Muscle layer of duodenum (tissue), 2 donors: Measurements from ENCODE around the gene CSNK1A1.

Experiments used
- H3K27ac ChIP-seq: one replicate; pipeline ENCODE4 v1.7.0; 2013; ENCODE audit warnings: mild to moderate bottlenecking, low read length
- H3K27me3 ChIP-seq: one replicate; pipeline ENCODE4 v1.7.0; 2013; ENCODE audit warnings: low read depth, mild to moderate bottlenecking, control low read depth, low read length
- H3K36me3 ChIP-seq, 2 donors: one replicate each; pipeline ENCODE4 v1.7.0; 2013; ENCODE audit warnings: low read length in 2 of 2, control low read depth in 1 of 2, mild to moderate bottlenecking in 1 of 2; ENCODE audit not compliant: insufficient read depth in 2 of 2, control insufficient read depth in 1 of 2
- H3K4me1 ChIP-seq, 2 donors: one replicate each; pipeline ENCODE4 v1.7.0; 2013; ENCODE audit warnings: low read length in 2 of 2, mild to moderate bottlenecking in 2 of 2, control low read depth in 1 of 2, moderate library complexity in 1 of 2; ENCODE audit not compliant: insufficient read depth in 2 of 2, control insufficient read depth in 1 of 2
- H3K4me3 ChIP-seq, 2 donors: one replicate each; pipeline ENCODE4 v1.7.0; 2013; ENCODE audit warnings: low read length in 2 of 2, low read depth in 1 of 2, mild to moderate bottlenecking in 1 of 2
- H3K9me3 ChIP-seq, 2 donors: one replicate each; pipeline ENCODE4 v1.7.0; 2013; ENCODE audit warnings: low read length in 2 of 2, control low read depth in 1 of 2, mild to moderate bottlenecking in 1 of 2; ENCODE audit not compliant: control insufficient read depth in 1 of 2
- donor health status: healthy.

The CSNK1A1 gene

DNA sequence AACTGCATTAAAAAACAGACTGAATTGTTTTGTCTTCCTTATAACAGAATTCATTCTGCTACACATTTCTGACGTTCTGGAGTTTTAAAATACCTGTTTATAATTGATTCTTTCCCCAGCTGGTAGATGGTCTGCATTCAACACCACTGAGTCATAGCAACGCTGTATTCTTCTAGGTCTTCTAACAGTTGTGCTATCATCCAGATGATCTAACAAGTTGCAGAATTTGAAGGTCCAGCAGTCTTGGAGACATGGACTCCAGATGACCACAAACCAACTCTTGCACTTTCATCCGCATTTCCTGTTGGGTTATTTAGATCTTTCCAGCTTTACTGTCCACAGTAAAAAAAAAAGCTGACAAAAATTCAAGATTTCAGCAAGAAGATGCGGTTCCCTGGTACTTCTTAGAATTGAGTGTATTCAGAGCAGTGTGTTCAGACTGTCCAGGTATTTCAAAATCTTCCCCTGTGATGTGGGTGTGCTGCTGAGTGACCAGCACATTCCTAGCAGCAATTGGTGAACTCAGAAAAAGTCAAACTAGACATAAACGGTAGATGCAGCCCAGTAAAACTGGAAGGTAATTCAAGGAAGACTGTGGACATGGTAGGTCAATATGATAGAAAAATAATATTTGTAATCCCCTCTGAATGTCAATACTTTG is 50.2 kb downstream of the CSNK1A1 start:
- Histone ChIP-seq H3K9me3 (no peaks in the 10 kb centered on the region), H3K4me3 (no peak overlapping the region), H3K4me1 (peaks cover 0 to 29% of the 10 kb centered on the region in 2 donors), H3K27ac (no peak overlapping the region), H3K27me3 (no peaks in the 10 kb centered on the region), H3K36me3 (peaks cover 38 to 43% of the 10 kb centered on the region in 2 donors)

DNA sequence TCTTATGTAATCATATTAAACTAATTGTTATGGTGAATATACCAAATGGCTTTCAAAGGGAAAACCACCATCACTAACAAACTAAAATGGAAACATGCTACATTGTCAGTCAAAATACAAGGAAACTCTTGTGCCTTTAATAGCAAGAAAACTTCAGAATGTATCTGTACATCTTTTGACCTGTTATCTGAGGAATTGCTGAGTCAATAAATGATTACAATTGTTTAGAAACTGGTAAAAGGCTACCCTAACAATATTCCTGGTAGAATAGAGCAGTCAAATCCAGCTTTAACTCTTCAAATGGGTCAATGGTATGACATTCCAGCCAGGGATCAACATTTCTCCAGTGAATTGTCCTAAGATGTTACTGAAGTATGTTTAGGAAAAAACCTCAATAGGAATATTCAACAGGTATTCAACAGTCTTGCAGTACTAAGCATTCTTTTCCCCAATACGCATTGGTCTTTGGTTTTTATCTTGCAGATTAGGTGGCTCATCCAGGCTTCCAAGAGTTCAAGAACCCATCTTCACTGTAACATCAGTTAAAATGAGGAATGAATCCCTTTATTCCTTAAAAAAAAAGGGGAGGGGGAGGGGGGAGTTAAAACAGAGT is 52.4 kb downstream of the CSNK1A1 start:
- Histone ChIP-seq H3K27ac (no peak overlapping the region), H3K4me1 (peaks cover 0 to 26% of the 10 kb centered on the region in 2 donors), H3K36me3 (peaks cover 35 to 47% of the 10 kb centered on the region in 2 donors), H3K4me3 (no peak overlapping the region), H3K27me3 (no peaks in the 10 kb centered on the region), H3K9me3 (no peaks in the 10 kb centered on the region)

DNA sequence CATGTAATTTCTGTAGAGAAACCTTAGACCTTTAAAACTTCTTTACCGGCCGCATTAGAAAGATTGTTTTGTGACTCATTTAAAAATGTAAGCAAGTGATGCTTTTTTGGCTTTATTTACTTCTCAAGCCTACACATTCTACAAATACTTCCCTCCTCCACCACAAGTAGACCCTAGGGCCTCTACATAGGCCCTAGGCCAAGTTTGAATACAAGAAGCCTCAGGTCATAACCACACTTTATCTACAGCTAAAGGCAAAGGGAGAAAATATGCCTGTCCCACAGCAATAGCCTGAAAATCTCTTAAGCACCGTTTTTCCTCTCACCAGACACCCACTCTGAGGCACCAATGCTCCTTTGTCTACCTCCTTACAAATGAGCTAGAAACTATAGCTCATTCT is 53.9 kb downstream of the CSNK1A1 start:
- peaks cover 0 to 26% of the 10 kb centered on the region in 2 donors for H3K4me1 ChIP-seq
- peak overlapping the region; percentile 57 for H3K27ac ChIP-seq
- no peaks in the 10 kb centered on the region for H3K27me3 ChIP-seq
- no peak overlapping the region for H3K4me3 ChIP-seq
- peaks cover 46 to 53% of the 10 kb centered on the region in 2 donors for H3K36me3 ChIP-seq
- H3K9me3 ChIP-seq = no peaks in the 10 kb centered on the region

DNA sequence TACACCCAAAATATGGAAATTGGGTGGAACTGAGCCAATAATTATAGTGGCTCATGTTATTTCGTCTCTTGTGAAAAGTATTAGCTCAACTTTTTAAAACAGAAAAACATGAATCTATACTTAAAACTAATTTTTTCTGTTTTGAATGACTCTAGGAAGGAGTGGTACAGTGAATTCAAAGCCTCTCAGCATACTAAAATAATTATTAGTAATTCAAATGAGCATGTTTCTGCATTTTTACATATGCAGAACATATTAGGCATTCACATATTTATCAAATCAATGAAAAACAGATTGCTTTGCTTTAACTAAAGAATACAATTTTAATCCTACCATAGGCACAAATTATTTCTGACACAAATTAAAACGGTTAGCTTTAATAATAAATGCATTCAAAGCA is 54.3 kb downstream of the CSNK1A1 start:
- no peaks in the 10 kb centered on the region for H3K27me3 ChIP-seq
- H3K4me1 ChIP-seq = peaks cover 0 to 26% of the 10 kb centered on the region in 2 donors
- no peak overlapping the region for H3K4me3 ChIP-seq
- peak overlapping the region; percentile 57 for H3K27ac ChIP-seq
- H3K9me3 ChIP-seq = no peaks in the 10 kb centered on the region
- H3K36me3 ChIP-seq = peaks cover 46 to 51% of the 10 kb centered on the region in 2 donors

DNA sequence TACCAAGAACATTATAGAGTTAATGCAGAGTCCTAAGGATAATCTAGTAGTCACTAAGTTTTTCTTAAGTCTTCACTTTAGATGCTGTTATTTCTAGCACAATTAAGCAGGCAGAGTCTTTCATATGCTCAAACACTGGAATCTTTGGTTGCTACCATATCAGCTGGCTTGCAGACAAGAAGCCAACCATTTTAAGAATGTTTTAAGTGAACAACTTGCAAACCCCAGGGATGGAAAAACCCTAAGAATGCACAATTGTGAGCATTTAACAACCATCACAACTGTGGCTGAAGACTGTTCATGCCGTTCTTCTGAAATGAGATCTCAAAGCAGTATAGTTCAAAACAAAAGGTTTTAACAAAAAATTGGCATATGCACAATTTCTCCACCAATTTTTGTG is 55.1 kb downstream of the CSNK1A1 start:
- peaks cover 42 to 43% of the 10 kb centered on the region in 2 donors for H3K36me3 ChIP-seq
- no peaks in the 10 kb centered on the region for H3K9me3 ChIP-seq
- H3K4me3 ChIP-seq = no peak overlapping the region
- H3K27ac ChIP-seq = no peak overlapping the region
- H3K27me3 ChIP-seq = no peaks in the 10 kb centered on the region
- H3K4me1 ChIP-seq = peaks cover 0 to 26% of the 10 kb centered on the region in 2 donors

DNA sequence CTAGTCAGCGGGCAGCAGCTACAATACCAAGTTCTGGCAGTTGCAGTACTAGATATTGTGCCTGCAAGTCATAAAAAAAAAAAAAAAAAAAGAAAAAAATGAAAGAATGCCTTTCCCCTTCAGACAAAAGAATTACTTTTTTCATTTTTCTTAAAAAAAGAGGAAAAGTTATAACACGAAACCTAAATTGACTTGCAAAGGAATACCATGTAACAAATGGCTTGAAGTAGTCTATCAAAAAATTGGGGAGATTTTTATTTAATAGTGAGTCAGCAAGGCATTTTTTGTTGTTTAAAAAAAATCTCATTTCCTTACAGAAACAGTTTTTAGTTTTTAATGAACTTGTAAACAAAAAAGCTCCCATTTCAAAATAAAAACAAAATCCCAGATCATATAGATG is 55.6 kb downstream of the CSNK1A1 start:
- peaks cover 0 to 26% of the 10 kb centered on the region in 2 donors for H3K4me1 ChIP-seq
- no peaks in the 10 kb centered on the region for H3K27me3 ChIP-seq
- peaks cover 37 to 38% of the 10 kb centered on the region in 2 donors for H3K36me3 ChIP-seq
- no peaks in the 10 kb centered on the region for H3K9me3 ChIP-seq
- H3K4me3 ChIP-seq = no peak overlapping the region
- H3K27ac ChIP-seq = no peak overlapping the region

DNA sequence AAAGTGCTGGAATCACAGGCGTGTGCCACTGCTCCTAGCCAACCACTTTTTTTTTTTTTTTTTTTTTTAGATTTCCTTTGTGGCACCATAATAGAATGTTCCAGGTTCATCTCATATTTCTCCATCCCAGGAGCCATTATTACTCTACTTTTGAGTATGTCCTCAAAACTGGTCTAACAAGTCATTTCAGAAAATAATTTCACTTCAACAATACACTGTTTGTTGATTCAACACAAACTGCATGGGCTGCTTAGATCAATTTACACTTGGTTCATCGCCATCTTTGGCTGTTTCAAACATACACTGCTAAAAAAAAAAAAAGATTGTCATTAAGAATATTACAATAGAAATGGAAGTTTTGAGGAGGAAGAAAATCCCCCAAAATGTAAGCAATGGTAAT is 57.9 kb downstream of the CSNK1A1 start:
- no peaks in the 10 kb centered on the region for H3K27me3 ChIP-seq
- no peak overlapping the region for H3K4me3 ChIP-seq
- H3K4me1 ChIP-seq = peaks cover 14 to 28% of the 10 kb centered on the region in 2 donors
- no peak overlapping the region for H3K27ac ChIP-seq
- H3K36me3 ChIP-seq = peaks cover 25 to 26% of the 10 kb centered on the region in 2 donors
- H3K9me3 ChIP-seq = no peaks in the 10 kb centered on the region

DNA sequence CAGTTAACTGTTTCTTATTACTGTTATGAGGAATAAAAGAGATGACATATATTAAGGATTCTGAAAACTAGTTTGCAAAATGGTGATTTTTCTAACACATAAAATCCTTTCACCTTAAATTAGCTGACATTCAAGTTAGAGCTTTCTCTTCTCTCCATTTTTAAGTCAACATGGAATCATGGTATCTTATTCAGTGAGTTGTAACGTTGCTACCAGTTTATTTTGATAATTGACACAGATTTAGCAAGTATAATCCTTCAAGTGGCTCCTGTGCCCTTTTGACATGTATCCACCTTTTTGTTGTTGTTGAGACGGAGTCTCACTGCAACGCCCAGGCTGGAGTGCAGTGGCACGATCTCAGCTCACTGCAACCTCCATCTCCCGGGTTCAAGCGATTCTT is 58.5 kb downstream of the CSNK1A1 start:
- Histone ChIP-seq H3K4me3 (no peak overlapping the region), H3K36me3 (peaks cover 25 to 26% of the 10 kb centered on the region in 2 donors), H3K27me3 (no peaks in the 10 kb centered on the region), H3K4me1 (peaks cover 14 to 24% of the 10 kb centered on the region in 2 donors), H3K9me3 (no peaks in the 10 kb centered on the region), H3K27ac (no peak overlapping the region)

DNA sequence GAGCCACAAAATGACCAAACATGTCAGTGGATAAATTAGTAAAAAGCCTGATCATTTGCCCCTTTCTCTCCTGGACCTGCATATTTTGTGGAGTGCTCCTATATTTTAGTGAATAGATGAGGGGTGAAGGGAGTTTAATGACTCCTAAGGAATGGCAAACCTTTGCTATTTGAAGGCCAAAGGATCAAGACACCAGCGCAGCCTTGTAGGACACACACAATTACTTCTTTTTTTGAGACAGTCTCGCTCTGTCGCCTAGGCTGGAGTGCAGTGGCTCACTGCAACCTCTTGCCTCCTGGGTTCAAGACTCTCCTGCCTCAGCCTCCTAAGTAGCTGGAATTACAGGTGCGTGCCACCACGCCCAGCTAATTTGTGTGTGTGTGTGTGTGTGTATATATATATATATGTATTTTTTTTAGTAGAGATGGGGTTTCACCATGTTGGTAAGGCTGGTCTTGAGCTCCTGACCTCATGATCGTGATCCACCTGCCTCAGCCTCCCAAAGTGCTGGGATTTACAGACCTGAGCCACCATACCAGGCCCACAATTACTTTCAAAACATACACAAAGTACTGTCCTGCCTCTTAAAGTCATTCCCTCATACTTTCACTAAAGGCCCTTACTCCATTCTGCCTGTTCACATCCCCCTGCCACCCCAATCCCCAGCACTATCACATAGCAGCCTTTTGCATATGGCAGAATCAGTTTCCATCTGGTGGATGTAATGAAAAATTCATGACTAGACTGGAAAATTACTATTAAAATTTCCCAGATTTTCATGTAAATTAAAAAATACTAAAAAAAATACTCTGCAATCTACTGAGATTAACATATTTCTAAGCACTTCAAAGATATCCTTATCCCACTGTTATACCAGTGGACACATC is 60.4 kb downstream of the CSNK1A1 start:
- Histone ChIP-seq H3K36me3 (peaks cover 23 to 25% of the 10 kb centered on the region in 2 donors), H3K27ac (peak overlapping the region; percentile 79), H3K27me3 (no peaks in the 10 kb centered on the region), H3K4me3 (no peak overlapping the region), H3K4me1 (peaks cover 19 to 25% of the 10 kb centered on the region in 2 donors), H3K9me3 (no peaks in the 10 kb centered on the region)

DNA sequence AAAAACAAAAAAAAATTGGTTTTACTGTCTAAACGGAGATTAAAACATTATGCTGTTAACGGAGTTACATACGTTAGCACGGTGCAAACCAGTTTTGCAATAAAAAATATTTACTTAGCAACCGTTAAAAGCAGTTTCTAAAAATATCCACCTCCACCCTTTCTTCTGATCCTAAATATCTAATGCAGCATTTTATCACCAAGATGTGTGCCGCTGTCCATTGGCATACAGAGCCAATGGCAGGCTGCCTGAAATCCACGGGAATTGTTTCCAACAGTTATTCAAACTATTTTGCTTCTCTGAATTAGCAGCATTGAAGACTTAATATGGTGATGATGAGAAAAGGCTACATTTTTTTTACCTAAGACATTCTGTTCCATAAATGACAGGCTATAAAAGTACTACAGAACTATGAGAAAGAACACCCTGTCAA is 61.6 kb downstream of the CSNK1A1 start:
- Histone ChIP-seq H3K27me3 (no peaks in the 10 kb centered on the region), H3K9me3 (no peaks in the 10 kb centered on the region), H3K36me3 (peaks cover 13 to 19% of the 10 kb centered on the region in 2 donors), H3K27ac (peak overlapping the region; percentile 79), H3K4me1 (peaks cover 19 to 25% of the 10 kb centered on the region in 2 donors), H3K4me3 (peak overlapping the region in 1 of 2 donors; percentile 10)
